OCI-LY7 (cell line): Measurements from ENCODE around the gene LRRC51. TPM values are rescaled to one million over a fixed set of nuclear protein-coding genes. Genes with fewer than 3 reads are reported as not detected.
A peak's percentile ranks its signal among the peaks of the same experiment; 100 is the strongest.

Experiments used
- BruUV-seq: library from RNA; stranded (reverse); fragments of 400-500 nt; replicated peaks from 2 replicates; lab custom pipeline; 2021; lab: Mats Ljungman, UMichigan
- CTCF ChIA-PET: fragments of 300-600 bp; sonication (Branson Sonifier 250); formaldehyde crosslinking; loops from one replicate; lab custom pipeline; 2022; ENCODE audit warnings: antibody characterized with exemption; ENCODE audit not compliant: unreplicated experiment; lab: Charles Lee
- POLR2A ChIA-PET: fragments of 300-600 bp; sonication (Branson Sonifier 250); formaldehyde crosslinking; loops from one replicate; lab custom pipeline; 2022; ENCODE audit warnings: antibody characterized with exemption; lab: Charles Lee
- DNase-seq: peaks from one replicate; pipeline ENCODE4 v3.0.0-alpha.2; 2015; ENCODE audit warnings: low spot score
- H2AFZ ChIP-seq: fragments of 200-600 bp; sonication (generic), shearing (Covaris generic); 2 replicates; pipeline ENCODE4 v1.6.1; 2014; ENCODE audit warnings: mild to moderate bottlenecking, antibody characterized with exemption, low read length, moderate library complexity
- H3K27ac ChIP-seq: fragments of 200-600 bp; sonication (generic); 2 replicates; pipeline ENCODE4 v1.5.1; 2014; ENCODE audit warnings: mixed run types, low read depth, mild to moderate bottlenecking, moderate library complexity, low read length, inconsistent platforms; ENCODE audit not compliant: poor library complexity, severe bottlenecking
- H3K36me3 ChIP-seq: fragments of 200-600 bp; sonication (generic); 2 replicates; pipeline ENCODE4 v1.6.1; 2014; ENCODE audit warnings: mild to moderate bottlenecking, antibody characterized with exemption, low read length, moderate library complexity, mixed read lengths; ENCODE audit not compliant: insufficient read depth
- H3K4me1 ChIP-seq: fragments of 200-600 bp; sonication (generic); 2 replicates; pipeline ENCODE4 v1.5.1; 2014; ENCODE audit warnings: mild to moderate bottlenecking, low read length; ENCODE audit not compliant: insufficient read depth, poor library complexity, severe bottlenecking
- H3K4me2 ChIP-seq: fragments of 200-600 bp; sonication (generic); 2 replicates; pipeline ENCODE4 v1.6.1; 2014; ENCODE audit warnings: mild to moderate bottlenecking, low read length
- H3K4me3 ChIP-seq: fragments of 200-600 bp; sonication (generic); 2 replicates; pipeline ENCODE4 v1.5.1; 2014; ENCODE audit warnings: mild to moderate bottlenecking, low read depth, low read length; ENCODE audit not compliant: poor library complexity, severe bottlenecking
- H3K79me2 ChIP-seq: fragments of 200-600 bp; sonication (generic); 2 replicates; pipeline ENCODE4 v1.6.1; 2016; ENCODE audit warnings: low read depth, mild to moderate bottlenecking, low read length, moderate library complexity, mixed read lengths; ENCODE audit not compliant: insufficient read depth
- H3K9me2 ChIP-seq: fragments of 200-600 bp; sonication (generic); 2 replicates; pipeline ENCODE4 v1.6.1; 2016; ENCODE audit warnings: mild to moderate bottlenecking, low read length, mixed read lengths; ENCODE audit not compliant: insufficient read depth
- H3K9me3 ChIP-seq: fragments of 200-600 bp; sonication (generic); 2 replicates; pipeline ENCODE4 v1.6.1; 2014; ENCODE audit warnings: mild to moderate bottlenecking, mixed run types, low read length, mixed read lengths
- H4K20me1 ChIP-seq: fragments of 200-600 bp; sonication (generic); 2 replicates; pipeline ENCODE4 v1.6.1; 2014; ENCODE audit warnings: mild to moderate bottlenecking, antibody characterized with exemption, low read length, moderate library complexity, mixed read lengths; ENCODE audit not compliant: insufficient read depth
- CTCF ChIP-seq: fragments of 200-600 bp; sonication (generic); conservative IDR thresholded peaks from 2 replicates; pipeline ENCODE4 v1.5.1; 2014; ENCODE audit warnings: mild to moderate bottlenecking, antibody characterized with exemption, low read length, moderate library complexity, mixed read lengths
- EZH2phosphoT487 ChIP-seq: fragments of 200-600 bp; sonication (generic); IDR thresholded peaks from 2 replicates; pipeline ENCODE4 v1.6.1; 2018; ENCODE audit warnings: low read depth, borderline replicate concordance, mild to moderate bottlenecking, mixed run types, antibody characterized with exemption, low read length, moderate library complexity, mixed read lengths
- intact Hi-C: fragments of 100-400 bp; cut with micrococcal nuclease; formaldehyde crosslinking; loops from one replicate; pipeline ENCODE4 v1.10.0; 2022; ENCODE audit not compliant: unreplicated experiment
- total RNA-seq, 2 experiments: library from RNA; depleted of rRNA in 1 of 2; stranded (reverse); fragments of >200 nt in 1 of 2; shearing (Covaris generic) in 1 of 2; gene quantifications; 2 replicates each; pipeline ENCODE4 v1.2.3, GENCODE V29; 2014 to 2022

The LRRC51 gene
- total RNA-seq, 2 experiments from 2014 or later, result 9.9 to 15.3 TPM

GRCh38 chr11:72070491-72070890 lies 10.2 kb upstream of the LRRC51 start:
- Histone ChIP-seq H3K79me2 (peaks cover 55% of the 10 kb centered on the region), H3K9me3 (no peaks in the 10 kb centered on the region), H3K9me2 (no peaks in the 10 kb centered on the region), H3K4me2 (no peak overlapping the region; the same call in 1 of the 2 replicates), H3K4me3 (no peak overlapping the region), H2AFZ (no peak overlapping the region), H3K4me1 (peaks cover 35% of the 10 kb centered on the region), H3K27ac (no peak overlapping the region), H3K36me3 (peaks cover 57% of the 10 kb centered on the region), H4K20me1 (peaks cover 22% of the 10 kb centered on the region)
- ChIA-PET CTCF (no interaction called here), POLR2A (no interaction called here)
- DNase-seq, result no peak
- TF ChIP-seq CTCF (no peak), EZH2phosphoT487 (no peak)
- BruUV-seq, result no TSS peak
- intact Hi-C loops, result no loop called here

- Histone ChIP-seq H3K4me1 (peaks cover 42% of the 10 kb centered on the region), H3K4me3 (no peak overlapping the region), H3K36me3 (peaks cover 56% of the 10 kb centered on the region), H3K9me3 (no peaks in the 10 kb centered on the region), H2AFZ (no peak overlapping the region), H3K4me2 (peak overlapping the region; percentile 21; the same call in 1 of the 2 replicates), H3K27ac (peak overlapping the region; percentile 14), H4K20me1 (peaks cover 22% of the 10 kb centered on the region), H3K9me2 (no peaks in the 10 kb centered on the region), H3K79me2 (peaks cover 74% of the 10 kb centered on the region)
- POLR2A ChIA-PET, result interaction anchor here (1.0 to 1.6 kb wide), 2 partner anchors 21 to 33 kb away, joined by 5 to 6 read pairs; no protein-coding TSS in a partner anchor
- DNase-seq, result peak; percentile 65
- intact Hi-C loops, result no loop called here
- TF ChIP-seq EZH2phosphoT487 (no peak), CTCF (no peak)
- BruUV-seq, result no TSS peak
- CTCF ChIA-PET, result interaction anchor here (0.6 to 0.7 kb wide), 2 partner anchors 22 to 1779 kb away, joined by 3 to 4 read pairs; no protein-coding TSS in a partner anchor
Measured at GRCh38 chr11:72072348-72072747, 8.3 kb upstream of the LRRC51 start.

GRCh38 chr11:72075109-72075508 lies 5.5 kb upstream of the LRRC51 start:
- peak; percentile 32 for DNase-seq
- Histone ChIP-seq H3K4me1 (peaks cover 43% of the 10 kb centered on the region), H3K9me2 (no peaks in the 10 kb centered on the region), H3K79me2 (peaks cover 92% of the 10 kb centered on the region), H3K4me3 (no peak overlapping the region), H3K9me3 (no peaks in the 10 kb centered on the region), H3K27ac (peak overlapping the region; percentile 7), H4K20me1 (peaks cover 22% of the 10 kb centered on the region), H3K4me2 (no peak overlapping the region; the same call in 1 of the 2 replicates), H2AFZ (no peak overlapping the region), H3K36me3 (peaks cover 33% of the 10 kb centered on the region)
- intact Hi-C loops, result no loop called here
- ChIA-PET POLR2A (interaction anchor here (0.7 kb wide), 1 partner anchor 55 kb away, joined by 3 read pairs; no protein-coding TSS in a partner anchor), CTCF (no interaction called here)
- TF ChIP-seq EZH2phosphoT487 (no peak), CTCF (peak; percentile 61)
- BruUV-seq, result no TSS peak
